Amniotic stem cell (primary cell): ENCODE results near the gene DDX24.
A peak's percentile ranks its signal among the peaks of the same experiment; 100 is the strongest.

Experiments used
- DNase-seq: peaks from one replicate; lab custom pipeline; 2025; lab: John Stamatoyannopoulos, UW

DDX24 gene

DNA sequence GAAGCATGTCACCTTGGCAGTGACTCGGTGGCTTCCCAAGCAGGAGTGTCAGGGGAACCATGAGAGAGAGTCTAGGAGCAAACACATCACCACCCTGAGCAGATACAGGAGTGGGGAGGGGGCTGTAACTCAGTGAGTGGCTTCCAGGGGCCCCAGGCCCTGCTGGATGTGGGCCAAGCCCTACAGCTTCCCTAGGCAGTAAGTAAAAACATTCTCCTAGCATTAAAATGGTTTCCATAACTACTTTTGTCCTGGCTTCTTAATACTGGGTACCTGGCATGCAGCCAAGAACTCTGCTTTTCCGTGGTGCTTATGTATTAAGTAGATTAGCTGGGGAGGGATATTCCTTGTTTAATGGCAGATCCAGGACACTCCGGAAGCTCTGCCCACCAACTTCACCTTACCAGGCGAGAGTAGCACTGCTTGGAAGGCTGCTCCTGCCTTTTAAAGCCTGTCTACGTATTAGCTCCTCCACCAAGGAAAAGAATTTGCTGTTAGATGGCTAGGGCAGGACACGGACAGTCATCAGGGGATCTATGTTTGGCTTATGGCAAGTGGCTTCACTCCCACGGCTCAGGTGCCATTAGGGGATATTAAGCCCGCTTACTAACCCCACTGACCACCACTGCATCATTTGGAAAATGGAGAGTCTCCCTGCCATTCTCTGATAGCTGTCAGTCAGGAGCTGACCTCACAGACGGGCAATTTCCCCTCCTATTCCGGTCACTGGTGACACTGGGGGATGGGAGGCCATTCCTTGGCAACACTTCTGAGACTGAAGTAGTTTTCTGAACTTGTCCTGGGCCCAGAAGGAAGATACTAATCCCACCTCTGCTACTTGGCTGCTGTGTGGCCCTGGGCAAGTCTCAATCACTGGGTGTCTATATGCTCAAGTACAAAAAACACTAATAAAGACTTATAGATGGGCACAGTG lies 32.0 kb downstream of the DDX24 start:
- no peak for DNase-seq

DNA sequence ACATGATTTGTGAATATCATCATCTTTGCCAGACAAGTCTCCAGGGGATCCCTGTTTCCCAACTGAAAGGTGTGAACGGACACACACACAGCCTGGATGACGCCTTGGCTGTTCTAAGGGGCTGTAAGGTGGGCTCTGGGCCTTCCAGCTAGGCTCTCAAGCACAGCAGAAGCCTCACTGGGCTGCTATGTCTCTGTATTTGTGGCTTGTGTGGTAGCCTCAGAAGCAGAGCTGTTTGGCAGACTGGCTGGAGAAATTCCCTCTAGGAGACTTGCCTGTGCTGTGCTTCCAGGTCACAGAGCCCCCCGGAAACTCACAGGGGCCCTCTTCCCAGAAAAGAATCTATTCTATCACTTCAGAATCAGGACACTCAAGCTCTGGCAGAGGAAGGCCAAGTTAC lies 33.4 kb downstream of the DDX24 start:
- no peak for DNase-seq

DNA sequence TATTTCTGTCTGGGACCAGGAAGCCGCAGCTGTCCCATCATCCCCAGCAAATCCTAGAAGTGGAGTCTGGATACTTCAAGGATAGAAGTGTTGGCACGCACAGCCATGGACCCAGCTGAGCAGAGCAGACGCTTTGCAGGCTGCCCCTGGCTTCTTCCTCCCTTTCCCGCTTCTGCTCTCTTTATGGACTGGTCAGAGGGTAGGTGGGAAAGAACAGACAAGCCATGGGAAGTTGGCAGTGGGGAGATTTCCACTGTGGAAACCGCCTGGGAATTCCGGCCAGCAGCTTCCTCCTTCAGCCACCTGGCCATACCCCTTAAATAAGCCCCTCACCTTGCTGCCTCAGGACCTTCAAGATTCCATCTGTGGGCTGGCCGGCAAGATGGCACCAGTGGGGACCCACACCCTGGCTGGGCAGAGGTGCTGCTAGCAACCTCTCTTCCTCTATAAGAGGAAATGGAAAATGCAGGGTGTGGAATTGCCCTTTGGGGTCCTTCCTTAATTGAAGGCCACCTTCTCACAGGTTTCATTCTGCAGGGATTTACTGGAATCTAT lies 34.2 kb downstream of the DDX24 start:
- no peak for DNase-seq

- no peak for DNase-seq
These were observed 35.2 kb downstream of the DDX24 start for GRCh38 chr14:94045563-94046345.

DNA sequence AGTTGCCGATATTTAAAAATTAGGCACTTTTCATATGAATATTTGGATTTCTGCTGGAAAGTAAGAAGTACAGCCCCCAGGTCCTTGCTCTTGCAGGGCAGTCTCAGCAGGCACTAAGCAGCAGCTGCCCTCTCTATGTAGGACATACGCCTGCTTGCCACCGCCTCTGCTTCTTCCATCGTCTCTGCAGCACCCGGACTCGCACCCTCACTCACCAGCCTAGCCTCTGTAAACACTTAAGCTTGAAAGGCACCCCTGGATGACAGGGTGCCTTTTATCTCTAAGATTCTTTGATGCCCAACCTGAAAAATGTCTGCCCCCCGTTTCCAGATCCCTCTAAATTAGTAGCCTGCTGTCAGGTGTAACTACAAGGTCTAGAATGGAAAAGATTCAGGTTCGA lies 35.9 kb downstream of the DDX24 start:
- no peak for DNase-seq

DNA sequence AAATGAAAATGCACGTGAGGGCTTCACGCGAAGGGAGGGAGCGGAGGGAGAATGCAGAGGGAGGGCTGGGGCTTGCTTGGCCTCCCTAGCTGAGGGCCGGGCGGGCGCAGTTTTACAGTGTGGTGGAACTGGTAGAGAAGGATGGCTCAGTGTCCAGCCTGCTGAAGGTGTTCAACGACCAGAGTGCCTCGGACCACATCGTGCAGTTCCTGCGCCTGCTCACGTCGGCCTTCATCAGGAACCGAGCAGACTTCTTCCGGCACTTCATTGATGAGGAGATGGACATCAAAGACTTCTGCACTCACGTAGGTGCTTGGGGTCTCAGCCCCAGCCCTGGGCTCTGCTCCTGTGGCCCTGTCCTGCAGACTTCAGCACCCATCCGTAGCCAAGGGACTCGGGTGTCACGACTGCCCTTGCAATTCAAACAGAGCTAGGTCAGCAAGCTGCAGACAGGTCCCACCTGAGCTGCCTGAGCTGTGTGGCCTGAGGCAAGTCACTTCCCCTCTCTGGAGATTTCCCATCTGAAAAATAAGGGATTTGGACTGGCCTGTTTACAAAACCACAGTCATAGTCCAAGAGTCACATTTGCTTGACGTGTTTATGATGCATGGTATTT lies 36.4 kb downstream of the DDX24 start:
- DNase-seq, result no peak

GRCh38 chr14:94043756-94044475 lies 37.1 kb downstream of the DDX24 start:
- no peak for DNase-seq

- DNase-seq, result no peak
These were observed 37.8 kb downstream of the DDX24 start for GRCh38 chr14:94043111-94043755.

DNA sequence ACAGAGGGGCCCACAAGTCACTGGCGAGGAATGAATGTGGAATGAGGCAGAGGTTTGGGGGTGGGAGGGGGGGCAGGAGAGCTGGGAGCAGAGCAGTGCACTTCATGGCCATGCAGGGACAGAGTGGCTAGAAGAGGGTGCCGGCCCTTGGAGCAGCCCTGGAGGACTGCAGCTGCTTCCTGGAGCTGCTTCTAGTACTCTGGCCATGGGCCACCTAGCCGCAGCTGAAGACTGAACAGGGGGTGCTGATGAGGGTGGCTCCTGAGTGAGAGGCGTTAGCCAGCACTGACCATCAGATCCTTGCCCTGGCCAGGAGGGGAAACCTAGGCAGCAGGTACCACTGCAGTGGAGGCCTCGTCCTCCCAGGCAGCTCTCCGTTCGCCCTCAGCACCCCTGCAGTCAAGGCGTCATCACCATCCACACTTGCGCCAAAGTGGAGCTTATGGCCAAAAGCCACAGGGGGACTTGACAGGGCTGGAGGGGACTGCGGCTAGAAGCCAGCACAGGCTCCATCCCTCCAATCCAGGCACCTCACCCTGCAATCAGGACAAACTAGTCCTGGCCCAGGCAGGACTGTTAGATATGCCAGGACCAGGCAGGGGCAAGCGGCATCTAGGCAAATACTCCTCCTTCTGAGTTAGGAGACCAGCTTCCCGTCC lies 38.4 kb downstream of the DDX24 start:
- DNase-seq, result no peak

GRCh38 chr14:94041551-94042346 lies 39.3 kb downstream of the DDX24 start:
- no peak for DNase-seq

- DNase-seq, result no peak
These were observed 40.2 kb downstream of the DDX24 start for GRCh38 chr14:94040796-94041195.

- DNase-seq, result no peak
These were observed 40.8 kb downstream of the DDX24 start for GRCh38 chr14:94040247-94040646.

DNA sequence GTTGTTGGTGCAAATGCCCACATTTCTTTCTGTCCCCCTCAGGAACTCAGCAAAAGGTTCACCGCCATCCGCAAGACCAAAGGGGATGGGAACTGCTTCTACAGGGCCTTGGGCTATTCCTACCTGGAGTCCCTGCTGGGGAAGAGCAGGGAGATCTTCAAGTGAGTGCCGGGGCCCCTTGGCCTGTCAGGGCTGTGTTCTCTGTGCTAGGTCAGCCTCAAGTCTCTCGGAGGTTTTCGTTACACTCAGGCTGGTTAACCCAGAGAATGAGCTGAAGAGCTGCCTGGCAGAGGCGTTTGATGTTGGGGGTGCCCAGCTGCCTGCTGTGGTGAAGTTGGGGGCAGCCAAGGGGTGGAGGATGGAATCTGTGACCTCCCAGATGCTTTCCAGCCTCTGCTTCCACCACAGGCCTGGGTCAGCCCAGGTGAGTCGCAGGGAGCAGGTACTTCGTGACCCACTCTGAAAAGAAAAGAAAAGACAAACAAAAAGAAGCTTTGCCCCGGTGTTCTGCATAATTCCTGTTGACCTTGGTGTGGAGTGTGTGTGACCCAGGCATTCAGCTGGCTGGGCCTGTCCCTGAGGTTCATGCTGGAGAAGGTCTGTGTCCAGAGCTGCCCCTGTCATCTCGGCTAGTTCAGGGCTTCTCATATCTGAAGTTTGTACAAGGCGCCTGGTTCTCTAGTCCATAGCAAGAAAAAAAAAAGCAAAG lies 41.9 kb downstream of the DDX24 start:
- DNase-seq, result no peak

DNA sequence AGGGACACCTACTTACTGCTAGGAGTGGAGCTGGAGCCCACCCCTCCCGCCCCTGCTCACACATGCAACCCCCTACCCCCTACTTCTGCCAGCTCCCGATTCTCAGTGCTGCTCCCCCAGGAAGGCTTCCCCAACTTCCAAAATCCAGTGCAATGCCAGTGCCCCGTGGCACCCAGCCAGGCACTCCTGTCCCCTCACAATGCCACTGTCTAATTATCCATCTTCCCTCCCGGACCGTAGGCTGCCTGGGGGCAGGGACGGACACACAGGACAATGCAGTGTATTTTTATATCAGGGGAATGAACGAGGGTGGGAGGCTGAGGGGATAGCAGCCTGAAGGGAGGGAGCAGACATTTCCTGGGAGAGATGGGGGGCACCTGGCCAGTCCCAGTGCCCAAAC lies 42.5 kb downstream of the DDX24 start:
- no peak for DNase-seq

DNA sequence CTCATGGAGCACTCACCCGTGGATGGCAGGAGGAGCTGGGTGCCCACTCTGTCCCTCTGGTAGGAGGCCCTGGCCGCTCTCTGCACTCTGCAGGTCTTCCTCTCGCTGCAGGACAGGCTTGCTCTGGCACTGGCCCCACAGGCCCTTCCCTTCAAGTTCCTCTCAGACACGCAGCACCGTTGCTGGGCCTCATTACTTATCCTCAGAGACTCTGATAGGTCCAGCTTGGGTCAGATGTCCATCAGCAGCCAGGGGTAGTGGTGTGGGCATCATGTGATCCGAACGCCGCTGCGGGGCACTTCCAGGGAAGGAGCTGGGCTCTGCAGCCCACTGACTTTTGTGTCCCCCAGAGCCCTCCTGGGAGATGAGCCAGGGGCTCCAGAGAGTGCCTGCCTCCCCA lies 43.0 kb downstream of the DDX24 start:
- no peak for DNase-seq

- peak; percentile 27 for DNase-seq
These were observed 44.5 kb downstream of the DDX24 start for GRCh38 chr14:94036313-94037167.

- no peak for DNase-seq
These were observed 46.1 kb downstream of the DDX24 start for GRCh38 chr14:94034886-94035285.

DNA sequence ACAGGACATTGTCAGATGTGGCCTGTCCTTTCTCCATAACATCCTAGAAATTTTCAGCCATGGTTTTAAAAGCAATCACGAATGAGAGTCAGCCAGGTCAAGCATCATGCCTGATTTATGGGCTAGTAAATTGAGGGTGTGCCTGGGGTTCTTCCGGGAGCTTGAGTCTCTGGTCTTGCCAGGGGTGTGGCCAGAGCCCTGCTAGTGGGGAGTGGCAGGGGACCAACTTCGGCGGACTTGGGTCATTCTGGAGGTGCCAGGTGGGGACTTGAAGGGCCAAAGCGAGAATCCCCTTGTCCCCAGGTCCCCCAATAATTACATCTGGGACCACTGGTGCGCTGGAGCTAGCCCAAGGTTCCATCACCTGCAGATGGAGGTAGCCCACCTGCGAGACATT lies 49.1 kb downstream of the DDX24 start:
- DNase-seq, result no peak
